Activated effector memory CD4-positive, alpha-beta T cell treated with anti-CD3 and anti-CD28 coated beads, Interleukin-2, amount 50 U/mL, for 16 hours (primary cell): ENCODE results near the gene CREBL2.

Experiments used
- DNase-seq: peaks from one replicate; pipeline ENCODE4 v3.0.0-alpha.2; 2020

CREBL2 gene

DNA sequence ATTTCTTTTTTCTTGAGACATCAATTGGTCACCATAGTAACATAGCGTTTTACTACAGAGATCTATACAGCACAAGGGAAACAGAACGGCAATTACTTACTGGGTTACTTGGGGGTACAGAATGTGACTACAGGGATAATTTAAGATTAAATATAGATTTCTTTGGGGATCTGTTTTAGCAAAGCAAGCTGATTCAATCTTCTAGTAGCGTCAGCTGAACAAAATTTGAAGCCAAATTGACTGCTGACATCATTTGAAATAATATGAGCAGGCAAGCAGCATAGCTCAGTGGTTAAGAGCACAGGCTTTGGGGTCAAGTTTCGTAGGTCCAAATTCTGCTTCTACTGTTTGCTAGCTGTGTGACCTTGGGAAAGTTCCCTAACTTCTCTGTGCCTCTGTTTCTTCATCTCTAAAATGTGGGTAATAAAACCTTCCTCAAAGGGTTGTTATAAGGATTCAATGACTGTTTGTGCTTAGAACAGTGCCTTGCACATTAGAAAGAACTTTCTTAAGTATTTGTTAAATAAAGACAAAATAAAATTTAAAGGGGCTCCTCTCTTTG, 71.5 kb downstream of the CREBL2 start:
- no peak for DNase-seq

DNA sequence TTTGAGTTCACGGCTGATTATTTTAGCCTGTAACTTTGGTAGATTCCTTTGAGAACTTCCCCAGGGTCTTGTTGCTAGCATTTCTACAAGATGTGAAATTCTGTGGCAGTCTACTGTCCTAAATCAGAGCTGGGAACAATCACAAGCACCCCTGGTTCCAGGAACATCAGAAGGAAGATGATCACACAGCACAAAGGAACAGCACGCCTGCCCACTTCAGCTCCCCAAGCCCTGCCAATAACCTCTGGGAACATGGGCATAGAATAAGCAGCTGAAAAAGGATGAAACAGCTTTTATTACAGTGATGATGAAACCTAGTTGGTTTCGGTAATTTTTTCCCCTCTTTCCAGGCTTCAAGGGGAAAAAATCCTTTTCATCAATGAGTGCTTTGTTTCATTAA, 72.0 kb downstream of the CREBL2 start:
- no peak for DNase-seq

DNA sequence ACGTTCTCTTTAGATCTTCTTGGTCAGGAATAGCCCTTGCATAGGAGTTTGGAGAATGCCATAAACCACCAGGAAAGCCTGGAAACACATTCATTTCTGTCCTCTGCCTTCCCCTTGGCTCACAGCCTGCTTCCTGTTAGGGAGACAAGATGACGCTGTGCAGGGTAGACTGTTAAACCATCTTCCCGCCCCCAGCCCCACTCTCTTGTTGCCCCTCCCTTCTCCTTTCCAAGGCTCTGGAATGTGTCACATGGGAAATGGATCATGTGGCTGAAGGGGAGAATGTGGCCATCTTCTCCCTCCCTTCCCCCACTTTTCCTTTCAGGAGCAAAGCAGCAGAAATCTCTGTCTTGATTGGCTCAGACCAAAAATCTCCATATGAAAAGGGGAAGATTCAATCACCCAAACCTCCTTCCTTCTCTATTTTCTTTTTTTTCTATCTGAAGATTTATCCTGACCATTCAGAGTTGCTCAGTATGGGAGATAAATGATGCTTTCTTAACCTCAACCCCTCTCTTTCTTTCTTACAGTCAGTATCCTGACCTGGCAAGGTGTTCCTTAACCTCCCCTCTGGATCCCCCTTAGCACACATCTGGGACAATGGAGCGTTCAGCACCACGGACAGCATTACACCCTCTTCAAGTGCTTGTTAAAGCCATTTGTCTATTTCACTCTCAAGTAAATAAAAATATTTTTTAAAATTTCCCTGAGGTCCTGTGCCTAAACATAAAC, 72.9 kb downstream of the CREBL2 start:
- no peak for DNase-seq

DNA sequence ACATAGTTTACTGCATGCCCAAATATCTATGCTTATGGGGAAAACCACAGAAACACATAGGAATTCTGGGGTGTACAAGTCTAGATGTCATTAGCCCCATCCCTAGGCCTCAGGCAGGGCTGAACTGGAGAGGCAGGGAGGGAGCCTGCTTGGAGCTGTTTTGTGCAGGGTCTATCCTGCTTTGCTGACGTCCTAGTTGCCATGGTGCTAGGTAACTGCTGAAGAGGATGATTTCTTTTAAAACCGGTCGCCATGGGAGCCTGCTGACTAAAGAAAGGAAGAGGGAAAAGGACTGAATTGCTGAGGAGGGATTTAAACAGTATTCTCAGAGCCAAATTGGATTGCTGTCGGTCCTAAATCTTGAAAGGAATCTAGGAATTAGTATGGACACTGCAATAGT, 73.6 kb downstream of the CREBL2 start:
- DNase-seq = no peak

DNA sequence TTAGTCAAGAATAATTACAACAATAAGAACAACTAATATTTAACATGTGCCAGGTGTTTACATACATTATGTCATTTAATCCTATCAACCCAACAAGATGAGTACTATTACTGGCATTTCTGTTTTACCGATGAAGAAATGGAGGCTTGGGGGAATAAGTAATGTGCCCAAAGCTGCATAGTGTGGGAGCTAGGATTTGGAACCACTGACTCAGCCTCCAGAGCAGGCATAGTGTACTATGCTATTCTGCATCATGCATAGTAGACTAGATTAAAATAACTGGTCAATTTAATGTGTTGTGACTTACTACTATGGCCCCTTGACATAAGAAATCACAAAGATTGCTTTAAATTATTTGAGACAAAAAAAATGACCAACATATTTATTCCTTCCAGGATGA, 74.8 kb downstream of the CREBL2 start:
- no peak for DNase-seq

DNA sequence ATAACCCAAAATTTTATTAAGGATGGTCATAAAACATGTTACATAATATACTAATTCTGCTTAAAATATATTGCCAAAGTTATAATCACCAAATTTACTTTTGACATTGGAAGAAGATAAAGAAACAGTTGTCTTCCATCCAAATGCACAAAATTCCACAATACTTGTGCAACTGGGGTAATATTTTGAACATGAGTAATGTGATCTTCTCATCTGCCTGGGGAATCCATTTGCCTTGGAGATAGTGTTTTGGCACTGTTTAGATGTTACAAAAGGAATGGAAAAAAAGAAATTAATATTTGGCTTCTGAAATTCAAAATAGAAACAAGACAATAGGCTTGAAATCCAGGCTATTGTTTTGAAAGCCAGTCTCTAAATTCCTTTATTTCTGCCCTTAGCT, 75.2 kb downstream of the CREBL2 start:
- DNase-seq = no peak

DNA sequence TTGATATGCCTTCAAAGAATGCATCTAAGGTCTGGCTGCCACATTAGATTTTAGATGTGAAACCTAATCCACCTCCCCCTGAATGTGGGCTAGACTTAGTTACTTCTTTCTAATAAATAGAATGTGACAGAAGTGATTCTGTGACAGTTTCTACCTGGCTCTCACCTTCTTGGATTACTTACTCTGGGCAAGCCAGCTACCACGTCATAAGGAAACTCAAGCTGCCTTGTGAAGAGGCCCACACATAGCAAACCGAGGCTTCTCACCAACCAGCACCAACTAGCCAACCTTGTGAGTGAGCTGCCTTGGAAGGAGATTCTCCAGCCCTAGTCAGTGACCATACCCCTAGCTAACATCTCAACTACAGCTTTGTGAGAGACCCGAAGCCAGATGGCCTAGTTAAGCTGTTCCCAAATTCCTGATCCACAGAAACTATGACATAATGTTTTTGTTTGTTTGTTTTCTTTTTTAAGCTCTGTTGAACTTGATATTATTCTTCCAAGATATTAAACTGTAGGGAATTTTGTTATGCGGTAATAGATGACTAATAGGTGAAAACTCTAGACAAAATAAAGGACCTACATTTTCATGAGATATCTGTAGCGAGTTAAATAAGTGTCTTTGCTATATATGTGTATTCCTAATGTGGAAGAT, 78.1 kb downstream of the CREBL2 start:
- no peak for DNase-seq

DNA sequence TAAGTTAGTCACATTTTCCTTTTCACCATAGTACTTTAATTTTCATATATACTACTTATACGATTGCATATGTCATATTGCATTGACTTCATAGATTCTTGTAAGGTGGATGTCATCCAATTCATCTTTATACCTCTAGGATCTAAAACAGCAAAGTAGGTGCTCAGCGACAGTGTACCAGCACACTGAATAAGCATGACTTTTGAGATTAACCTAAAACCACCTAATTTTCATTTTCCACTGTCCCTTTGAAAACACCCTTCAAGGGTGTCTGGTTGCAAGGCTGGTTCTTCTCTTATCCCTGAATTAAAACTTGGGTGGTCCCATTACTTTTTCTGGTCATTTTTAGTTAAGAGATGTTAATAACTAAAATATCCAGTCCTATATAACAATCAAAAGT, 79.9 kb downstream of the CREBL2 start:
- DNase-seq = no peak

DNA sequence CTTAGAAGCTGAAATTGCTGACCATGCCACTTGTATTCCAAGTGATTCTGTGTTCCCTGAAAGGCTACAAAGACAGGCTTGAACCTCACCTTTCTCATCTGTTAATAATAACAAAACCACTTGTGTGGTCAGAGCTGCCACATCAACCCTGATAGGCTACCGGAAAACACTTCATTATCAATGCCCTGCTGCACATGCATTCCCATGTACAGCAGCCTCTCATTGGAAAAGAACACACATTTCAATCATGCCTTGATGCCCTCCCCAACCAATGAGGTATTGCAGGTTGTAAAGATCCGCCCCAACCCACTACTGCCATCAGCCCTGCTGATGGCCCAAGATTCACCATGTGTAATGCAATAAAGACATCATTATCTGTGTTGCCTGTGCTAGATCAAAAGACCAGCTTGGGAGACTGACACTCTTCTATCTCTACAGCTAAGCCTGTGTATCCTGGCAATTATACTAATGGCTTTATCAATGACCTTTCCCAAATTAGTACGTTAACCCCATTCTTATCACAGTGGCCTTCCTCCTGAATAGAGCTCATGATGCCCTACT, 81.5 kb downstream of the CREBL2 start:
- DNase-seq = no peak
